HG02884 (cell line): ENCODE data around the gene LTBP2.

ENCODE experiments used
- ATAC-seq: cut with Tn5 transposase; IDR thresholded peaks from one replicate; pipeline ENCODE4 v1.9.1; 2021; ENCODE audit warnings: mild to moderate bottlenecking, moderate library complexity; ENCODE audit not compliant: unreplicated experiment

Gene LTBP2

GRCh38 chr14:74532246-74532645 is 79.8 kb downstream of the LTBP2 start:
- no peak for ATAC-seq

- no peak for ATAC-seq
Observed at GRCh38 chr14:74531467-74531866, 80.6 kb downstream of the LTBP2 start.

GRCh38 chr14:74531006-74531405 is 81.0 kb downstream of the LTBP2 start:
- no peak for ATAC-seq

GRCh38 chr14:74528886-74529285 is 83.2 kb downstream of the LTBP2 start:
- ATAC-seq = no peak

- no peak for ATAC-seq
Observed at GRCh38 chr14:74528406-74528805, 83.6 kb downstream of the LTBP2 start.

- ATAC-seq = no peak
Observed at GRCh38 chr14:74527736-74528280, 84.2 kb downstream of the LTBP2 start.

- ATAC-seq = no peak
Observed at GRCh38 chr14:74526854-74527585, 85.0 kb downstream of the LTBP2 start.

GRCh38 chr14:74525361-74525851 is 86.6 kb downstream of the LTBP2 start:
- no peak for ATAC-seq

GRCh38 chr14:74524812-74525135 is 87.3 kb downstream of the LTBP2 start:
- ATAC-seq = no peak

- ATAC-seq = no peak
Observed at GRCh38 chr14:74524076-74524811, 87.8 kb downstream of the LTBP2 start.

- ATAC-seq = no peak
Observed at GRCh38 chr14:74522740-74523139, 89.3 kb downstream of the LTBP2 start.

- no peak for ATAC-seq
Observed at GRCh38 chr14:74521756-74522155, 90.3 kb downstream of the LTBP2 start.

GRCh38 chr14:74519316-74520074 is 92.5 kb downstream of the LTBP2 start:
- ATAC-seq = no peak

- ATAC-seq = no peak
Observed at GRCh38 chr14:74518221-74518620, 93.8 kb downstream of the LTBP2 start.

- no peak for ATAC-seq
Observed at GRCh38 chr14:74517731-74518130, 94.3 kb downstream of the LTBP2 start.

GRCh38 chr14:74516451-74517160 is 95.4 kb downstream of the LTBP2 start:
- ATAC-seq = no peak

- ATAC-seq = no peak
Observed at GRCh38 chr14:74515891-74516412, 96.1 kb downstream of the LTBP2 start.

- ATAC-seq = no peak
Observed at GRCh38 chr14:74514471-74514941, 97.5 kb downstream of the LTBP2 start.

GRCh38 chr14:74511966-74512830 is 99.8 kb downstream of the LTBP2 start:
- ATAC-seq = no peak
